K562 (cell line): ENCODE data around the gene TUBB1. TPM values are rescaled to one million over a fixed set of nuclear protein-coding genes. Genes with fewer than 3 reads are reported as not detected.

Source experiments
- CBFA2T3 ChIP-seq: fragments of 450-650 bp; IDR thresholded peaks from 2 replicates; pipeline ENCODE4 v1.6.1; 2017
- FOSL1 ChIP-seq: fragments of 200-800 bp; sonication (Bioruptor generic); conservative IDR thresholded peaks from 2 replicates; pipeline ENCODE4 v1.6.1; 2016; ENCODE audit warnings: missing genetic modification characterization, missing compliant biosample characterization
- KDM1A ChIP-seq, 2 experiments: fragments of 450-650 bp; IDR thresholded peaks; 2 replicates each; pipeline ENCODE4 v1.6.1; 2016; ENCODE audit warnings: mild to moderate bottlenecking in 2 of 2
- MEIS2 ChIP-seq: fragments of 450-650 bp; IDR thresholded peaks from 2 replicates; pipeline ENCODE4 v1.6.1; 2014; ENCODE audit warnings: mild to moderate bottlenecking; ENCODE audit not compliant: partially characterized antibody
- MTA2 ChIP-seq: fragments of 450-650 bp; IDR thresholded peaks from 2 replicates; pipeline ENCODE4 v1.6.1; 2016; ENCODE audit warnings: low read depth
- NCOR1 ChIP-seq: fragments of 450-650 bp; IDR thresholded peaks from 2 replicates; pipeline ENCODE4 v1.6.1; 2016; ENCODE audit warnings: mild to moderate bottlenecking, moderate library complexity
- SMARCA4 ChIP-seq: fragments of 450-650 bp; IDR thresholded peaks from 2 replicates; pipeline ENCODE4 v1.6.1; 2016
- YY1 ChIP-seq, 3 experiments: IDR thresholded peaks; 2 replicates each; pipeline ENCODE4 v1.6.1; 2011; ENCODE audit warnings: low read length in 2 of 3, mild to moderate bottlenecking in 2 of 3, moderate library complexity in 2 of 3, borderline replicate concordance in 1 of 3, control low read depth in 1 of 3, low read depth in 1 of 3; ENCODE audit not compliant: insufficient read depth in 3 of 3, insufficient replicate concordance in 2 of 3, control insufficient read depth in 1 of 3, insufficient read length in 1 of 3; ENCODE audit errors: extremely low read depth in 1 of 3
- ZEB2 ChIP-seq: fragments of 450-650 bp; IDR thresholded peaks from 2 replicates; pipeline ENCODE4 v1.6.1; 2016
- ZNF282 ChIP-seq: sonication (generic); formaldehyde crosslinking; IDR thresholded peaks from 2 replicates; pipeline ENCODE4 v1.8.1; 2023; ENCODE audit warnings: missing genetic modification reagents
- ZNF77 ChIP-seq: fragments of 250-450 bp; sonication (Bioruptor Pico); IDR thresholded peaks from 2 replicates; pipeline ENCODE4 v1.5.0; 2020
- polyA plus RNA-seq, 8 experiments: library from polyadenylated mRNA; depleted of rRNA in 4 of 8; stranded (reverse) in 5 of 8; unstranded in 3 of 8; fragments of >200 nt; fragmentation: Nextera tagmentation in 2 of 8; fragmentation: Illumina TruSeq in 1 of 8; extraction: Ambion mirVana in 2 of 8; extraction: Trizol in 1 of 8; gene quantifications; 2 replicates each; pipeline versions ENCODE4 v1.2.1 to v1.2.3, GENCODE V29; 2011 to 2014; ENCODE audit warnings: inconsistent platforms in 1 of 8, missing spikeins in 1 of 8
- total RNA-seq, 7 experiments: library from RNA; depleted of rRNA in 6 of 7; stranded (reverse); fragments of >200 nt in 6 of 7; fragmentation: Illumina TruSeq in 2 of 7; extraction: Trizol in 2 of 7; gene quantifications; 2 replicates each; pipeline versions ENCODE4 v1.2.1 to v1.2.3, GENCODE V29; 2011 to 2021; ENCODE audit warnings: low replicate concordance in 1 of 7
- TF ChIP-seq, protein P1 (sequence below): fragments of 450-650 bp; IDR thresholded peaks from 2 replicates; pipeline ENCODE4 v1.6.1; 2016
- TF ChIP-seq, protein P2 (sequence below), 2 experiments: IDR thresholded peaks in 1 of 2; conservative IDR thresholded peaks in 1 of 2; 2 replicates each; pipeline ENCODE4 v1.6.1; 2016; ENCODE audit warnings: low read depth in 2 of 2, mild to moderate bottlenecking in 1 of 2, missing compliant biosample characterization in 1 of 2, missing genetic modification characterization in 1 of 2, moderate library complexity in 1 of 2

Gene TUBB1
- total and polyA plus RNA-seq, 9 of the 15 experiments (the other 6 are each of a cell fraction or from before 2014, with no cell fraction given) = 1.5 to 3.9 (median 2.4) TPM

DNA sequence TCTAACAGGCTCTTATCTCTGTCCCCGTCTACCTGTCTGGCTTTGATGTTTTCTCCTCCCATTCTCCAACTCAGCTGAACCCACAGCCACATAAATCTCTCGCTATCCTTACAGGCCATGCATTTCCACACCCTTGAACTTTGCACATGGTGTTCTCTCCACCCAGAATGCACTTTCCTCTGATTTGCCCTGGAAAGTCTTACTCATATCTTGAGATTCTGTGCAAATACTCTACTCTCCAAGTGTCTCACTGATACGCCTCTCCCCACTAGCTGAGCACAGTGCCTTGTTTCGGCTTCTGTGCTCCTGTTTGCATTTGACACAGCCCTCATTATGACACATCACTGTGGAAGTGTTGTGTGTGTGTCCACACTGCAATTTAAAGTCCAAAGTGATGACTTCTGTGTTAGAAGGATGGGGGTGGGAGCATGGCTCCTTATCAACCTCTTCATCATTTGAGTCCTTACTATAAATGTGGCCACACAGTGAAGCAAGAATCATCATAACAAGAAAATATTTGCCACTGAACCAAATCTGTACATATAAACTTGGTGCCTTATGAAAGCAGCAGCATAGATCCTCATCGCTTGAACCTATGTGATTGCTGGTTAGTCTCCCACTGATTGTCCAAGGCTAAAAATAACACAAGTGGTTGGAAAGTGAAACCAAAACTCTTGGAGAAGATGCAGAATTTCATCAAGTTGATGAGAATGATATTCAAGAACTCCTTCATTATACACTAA lies 28.9 kb downstream of the TUBB1 start (continued):
- TF ChIP-seq ZNF282 (CRISPR knock-in tag) = no peak
- TF ChIP-seq, protein P1, sequence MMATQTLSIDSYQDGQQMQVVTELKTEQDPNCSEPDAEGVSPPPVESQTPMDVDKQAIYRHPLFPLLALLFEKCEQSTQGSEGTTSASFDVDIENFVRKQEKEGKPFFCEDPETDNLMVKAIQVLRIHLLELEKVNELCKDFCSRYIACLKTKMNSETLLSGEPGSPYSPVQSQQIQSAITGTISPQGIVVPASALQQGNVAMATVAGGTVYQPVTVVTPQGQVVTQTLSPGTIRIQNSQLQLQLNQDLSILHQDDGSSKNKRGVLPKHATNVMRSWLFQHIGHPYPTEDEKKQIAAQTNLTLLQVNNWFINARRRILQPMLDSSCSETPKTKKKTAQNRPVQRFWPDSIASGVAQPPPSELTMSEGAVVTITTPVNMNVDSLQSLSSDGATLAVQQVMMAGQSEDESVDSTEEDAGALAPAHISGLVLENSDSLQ = 0 out of 2 replicates have a peak, but pooled peaks have one; percentile 28
- TF ChIP-seq KDM1A (IDR thresholded peaks at IDR 0.05) = peak; percentile 64 to 78; a peak in 3 of 4 replicates
- no peak for TF ChIP-seq YY1 (IDR thresholded peaks at IDR 0.05; ENCODE audit: borderline replicate concordance in 1 of 3, control insufficient read depth in 1 of 3, extremely low read depth in 1 of 3, insufficient read depth in 3 of 3, insufficient read length in 1 of 3, insufficient replicate concordance in 2 of 3, low read depth in 1 of 3, low read length in 2 of 3)
- TF ChIP-seq, protein P2, sequence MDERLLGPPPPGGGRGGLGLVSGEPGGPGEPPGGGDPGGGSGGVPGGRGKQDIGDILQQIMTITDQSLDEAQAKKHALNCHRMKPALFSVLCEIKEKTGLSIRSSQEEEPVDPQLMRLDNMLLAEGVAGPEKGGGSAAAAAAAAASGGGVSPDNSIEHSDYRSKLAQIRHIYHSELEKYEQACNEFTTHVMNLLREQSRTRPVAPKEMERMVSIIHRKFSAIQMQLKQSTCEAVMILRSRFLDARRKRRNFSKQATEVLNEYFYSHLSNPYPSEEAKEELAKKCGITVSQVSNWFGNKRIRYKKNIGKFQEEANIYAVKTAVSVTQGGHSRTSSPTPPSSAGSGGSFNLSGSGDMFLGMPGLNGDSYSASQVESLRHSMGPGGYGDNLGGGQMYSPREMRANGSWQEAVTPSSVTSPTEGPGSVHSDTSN (CRISPR knock-in tag; IDR thresholded peaks at IDR 0.05; ENCODE audit: low read depth) = no peak
- TF ChIP-seq, protein P2 (tag; conservative IDR thresholded peaks at IDR 0.05; ENCODE audit: low read depth) = peak; percentile 30; the same call in 1 of the 2 replicates
- TF ChIP-seq MEIS2 = peak; percentile 71
- no peak for TF ChIP-seq ZNF77 (CRISPR knock-in tag)
- no peak for TF ChIP-seq MTA2
- peak; percentile 9; the same call in 1 of the 2 replicates for TF ChIP-seq NCOR1
- TF ChIP-seq FOSL1 (tag) = peak; percentile 79
- 0 out of 2 replicates have a peak, but pooled peaks have one; percentile 17 for TF ChIP-seq SMARCA4
- TF ChIP-seq ZEB2 = peak; percentile 77
- TF ChIP-seq CBFA2T3 = peak; percentile 66
